ENCODE results near the gene RBM46. TPM values are rescaled to one million over a fixed set of nuclear protein-coding genes. Genes with fewer than 3 reads are reported as not detected.

The RBM46 gene, protein sequence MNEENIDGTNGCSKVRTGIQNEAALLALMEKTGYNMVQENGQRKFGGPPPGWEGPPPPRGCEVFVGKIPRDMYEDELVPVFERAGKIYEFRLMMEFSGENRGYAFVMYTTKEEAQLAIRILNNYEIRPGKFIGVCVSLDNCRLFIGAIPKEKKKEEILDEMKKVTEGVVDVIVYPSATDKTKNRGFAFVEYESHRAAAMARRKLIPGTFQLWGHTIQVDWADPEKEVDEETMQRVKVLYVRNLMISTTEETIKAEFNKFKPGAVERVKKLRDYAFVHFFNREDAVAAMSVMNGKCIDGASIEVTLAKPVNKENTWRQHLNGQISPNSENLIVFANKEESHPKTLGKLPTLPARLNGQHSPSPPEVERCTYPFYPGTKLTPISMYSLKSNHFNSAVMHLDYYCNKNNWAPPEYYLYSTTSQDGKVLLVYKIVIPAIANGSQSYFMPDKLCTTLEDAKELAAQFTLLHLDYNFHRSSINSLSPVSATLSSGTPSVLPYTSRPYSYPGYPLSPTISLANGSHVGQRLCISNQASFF
- not detected for polyA plus RNA-seq

GRCh38 chr4:154781126-154781982, at the start of gene RBM46:
RBM46 (plus strand) TSS chr4:154781272; CDS start chr4:154796753, 15,481 bp downstream.
- Mint-ChIP-seq H3K4me3 (peak within 1 kb of the TSS in 1 of 4 donors; percentile 58), H3K27ac (no peak within 1 kb of the TSS)

GRCh38 chr4:154731756-154732155, 49.3 kb upstream of the RBM46 start:
- H3K36me3 Mint-ChIP-seq, result no peaks in the 10 kb centered on the region
- no peak overlapping the region for H3K27ac Mint-ChIP-seq
- H3K4me1 Mint-ChIP-seq, result no peaks in the 10 kb centered on the region
- peaks cover 0 to 3% (median 0%) of the 10 kb centered on the region in 3 donors for H3K9me3 Mint-ChIP-seq
- H3K4me3 Mint-ChIP-seq, result no peak overlapping the region
- peaks cover 5% of the 10 kb centered on the region for H3K27me3 Mint-ChIP-seq

More at GRCh38 chr4:154781126-154781982, at the start of gene RBM46:
- Mint-ChIP-seq H3K4me1 (no peaks in the 10 kb centered on the region), H3K27me3 (no peaks in the 10 kb centered on the region), H3K9me3 (peaks cover under 1 to 9% (median 1%) of the 10 kb centered on the region in 3 donors), H3K36me3 (peaks cover under 1% of the 10 kb centered on the region)

- no peak overlapping the region for H3K4me3 Mint-ChIP-seq
- peaks cover 0 to 3% (median 0%) of the 10 kb centered on the region in 3 donors for H3K9me3 Mint-ChIP-seq
- no peak overlapping the region for H3K27ac Mint-ChIP-seq
- H3K4me1 Mint-ChIP-seq, result no peaks in the 10 kb centered on the region
- H3K27me3 Mint-ChIP-seq, result peaks cover 3% of the 10 kb centered on the region
- H3K36me3 Mint-ChIP-seq, result no peaks in the 10 kb centered on the region
Observed at GRCh38 chr4:154732669-154733068, 48.4 kb upstream of the RBM46 start.

DNA sequence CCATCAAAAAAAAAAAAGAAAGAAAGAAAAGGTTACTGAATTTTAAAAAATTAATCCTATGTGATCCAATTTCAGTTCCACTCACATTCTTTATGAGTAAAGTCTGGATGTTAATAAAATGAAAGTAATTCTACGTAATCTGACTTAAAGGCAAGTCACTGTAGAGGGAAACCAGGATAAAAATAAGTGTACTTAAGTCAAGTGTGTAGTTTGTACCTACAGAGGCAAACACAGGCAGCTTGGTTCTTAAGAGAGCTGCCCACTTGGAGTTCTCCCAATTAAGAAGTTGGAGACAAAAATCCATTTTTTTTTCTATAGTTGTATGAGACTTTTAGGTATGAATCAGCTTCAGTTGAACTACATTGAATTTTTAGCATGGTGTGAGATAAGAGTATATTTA, 44.3 kb upstream of the RBM46 start:
- no peaks in the 10 kb centered on the region for H3K36me3 Mint-ChIP-seq
- H3K9me3 Mint-ChIP-seq, result peaks cover 0 to 3% (median 0%) of the 10 kb centered on the region in 3 donors
- H3K4me1 Mint-ChIP-seq, result peaks cover 0 to under 1% (median under 1%) of the 10 kb centered on the region in 3 donors
- no peak overlapping the region for H3K4me3 Mint-ChIP-seq
- H3K27ac Mint-ChIP-seq, result no peak overlapping the region
- H3K27me3 Mint-ChIP-seq, result peaks cover 15% of the 10 kb centered on the region

DNA sequence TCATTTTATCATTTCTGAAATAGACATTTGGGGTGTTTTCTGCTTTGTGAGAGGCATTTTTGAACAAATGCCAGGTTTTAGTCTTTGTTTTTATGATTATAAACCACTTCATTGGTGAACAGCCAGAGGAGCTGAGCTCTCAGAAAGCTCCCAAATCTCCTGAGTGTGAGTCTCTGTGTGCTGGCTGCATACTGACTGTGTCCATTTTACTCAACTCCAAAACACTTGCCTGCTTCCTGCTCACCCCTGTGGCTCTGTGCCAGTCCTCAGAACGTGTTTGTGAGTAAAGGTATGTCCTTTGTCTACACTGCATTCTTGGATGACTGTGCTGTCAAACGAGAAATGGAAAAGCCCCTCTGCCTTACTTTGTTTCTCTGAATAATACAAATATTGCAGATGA, 42.6 kb upstream of the RBM46 start:
- Mint-ChIP-seq H3K9me3 (no peaks in the 10 kb centered on the region), H3K4me1 (peaks cover 0 to 4% (median 2%) of the 10 kb centered on the region in 3 donors), H3K27me3 (peaks cover 28% of the 10 kb centered on the region), H3K27ac (no peak overlapping the region), H3K4me3 (no peak overlapping the region), H3K36me3 (no peaks in the 10 kb centered on the region)

DNA sequence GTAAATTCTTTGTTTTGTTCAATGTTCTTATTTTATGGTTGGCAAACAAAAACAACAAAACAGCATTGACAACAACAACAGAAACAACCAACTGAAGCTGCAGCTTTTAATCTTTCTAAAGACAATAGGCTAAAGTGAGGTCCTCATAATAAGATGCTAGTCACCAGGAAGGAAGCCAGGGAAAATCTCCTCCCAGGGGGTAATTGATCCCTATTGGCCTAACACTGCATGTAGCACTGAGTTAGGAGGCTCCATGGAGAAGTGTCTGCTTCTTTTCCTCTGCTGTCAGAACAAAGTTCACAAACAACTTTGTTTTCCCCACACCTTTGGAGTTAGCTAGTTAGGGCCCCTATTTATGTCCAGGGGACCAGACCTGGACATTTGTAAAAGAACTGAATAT, 42.0 kb upstream of the RBM46 start:
- H3K4me3 Mint-ChIP-seq, result no peak overlapping the region
- peaks cover 0 to 6% (median 4%) of the 10 kb centered on the region in 3 donors for H3K4me1 Mint-ChIP-seq
- no peak overlapping the region for H3K27ac Mint-ChIP-seq
- no peaks in the 10 kb centered on the region for H3K36me3 Mint-ChIP-seq
- H3K27me3 Mint-ChIP-seq, result peaks cover 34% of the 10 kb centered on the region
- no peaks in the 10 kb centered on the region for H3K9me3 Mint-ChIP-seq

GRCh38 chr4:154740462-154740861, 40.6 kb upstream of the RBM46 start:
- H3K27me3 Mint-ChIP-seq, result peaks cover 45% of the 10 kb centered on the region

GRCh38 chr4:154741131-154741665, 39.9 kb upstream of the RBM46 start:
- no peak overlapping the region for H3K4me3 Mint-ChIP-seq
- no peaks in the 10 kb centered on the region for H3K36me3 Mint-ChIP-seq
- H3K27me3 Mint-ChIP-seq, result peaks cover 42% of the 10 kb centered on the region
- peaks cover 0 to 9% (median 5%) of the 10 kb centered on the region in 3 donors for H3K4me1 Mint-ChIP-seq
- H3K9me3 Mint-ChIP-seq, result peaks cover 0 to 2% (median 0%) of the 10 kb centered on the region in 3 donors
- no peak overlapping the region for H3K27ac Mint-ChIP-seq

More at GRCh38 chr4:154740462-154740861, 40.6 kb upstream of the RBM46 start:
- Mint-ChIP-seq H3K9me3 (no peaks in the 10 kb centered on the region), H3K36me3 (no peaks in the 10 kb centered on the region), H3K4me1 (peaks cover 0 to 9% (median 4%) of the 10 kb centered on the region in 3 donors), H3K27ac (no peak overlapping the region), H3K4me3 (no peak overlapping the region)

- Mint-ChIP-seq H3K4me1 (peaks cover 0 to 9% (median 6%) of the 10 kb centered on the region in 3 donors), H3K4me3 (peak overlapping the region; percentile 2 to 45 (median 42)), H3K27me3 (peaks cover 42% of the 10 kb centered on the region), H3K27ac (no peak overlapping the region), H3K36me3 (no peaks in the 10 kb centered on the region), H3K9me3 (peaks cover 0 to 2% (median 0%) of the 10 kb centered on the region in 3 donors)
Observed at GRCh38 chr4:154741922-154742850, 38.9 kb upstream of the RBM46 start.

DNA sequence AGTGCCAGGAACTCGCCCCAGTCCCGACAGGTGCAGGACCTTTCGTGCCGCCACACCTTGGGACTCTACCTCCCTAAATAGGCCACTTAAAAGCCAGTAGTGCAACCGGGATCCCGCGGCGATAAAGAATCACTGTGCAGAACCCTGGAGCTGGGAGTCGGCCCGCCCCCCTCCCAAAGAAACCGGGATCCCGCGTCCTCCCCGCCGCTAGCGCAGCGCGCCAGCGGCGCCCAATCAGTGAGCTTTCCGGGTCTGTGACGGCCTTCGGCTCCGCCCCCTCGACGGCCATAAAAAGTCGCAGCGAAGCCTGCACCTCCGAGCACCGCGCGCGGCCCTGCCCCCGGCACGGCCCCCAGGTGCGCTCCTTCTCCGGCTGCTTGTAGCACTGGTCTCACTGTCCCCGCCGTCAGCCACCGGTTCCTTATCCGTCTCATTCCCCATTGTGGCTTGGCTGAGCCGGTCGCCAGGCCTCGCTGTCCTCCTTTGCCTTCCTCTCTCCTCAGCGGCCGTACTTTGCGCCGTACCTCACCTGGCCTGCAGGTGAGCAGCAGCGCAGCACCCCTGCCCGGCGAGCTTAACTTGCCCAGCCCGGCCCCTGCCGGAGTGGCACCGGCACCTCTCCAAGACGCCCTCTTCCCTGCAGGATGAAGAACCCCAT, 37.3 kb upstream of the RBM46 start, which contains the start of gene LRAT:
LRAT (plus strand) TSS at position 318 of the 658 bp plus-strand sequence; CDS start at position 645, 327 bp downstream.
- H3K27ac Mint-ChIP-seq, result no peak within 1 kb of the TSS
- H3K36me3 Mint-ChIP-seq, result no peaks in the 10 kb centered on the region

GRCh38 chr4:154744341-154744926, 36.6 kb upstream of the RBM46 start:
- no peak overlapping the region for H3K27ac Mint-ChIP-seq
- H3K36me3 Mint-ChIP-seq, result no peaks in the 10 kb centered on the region
- peaks cover 0 to 9% (median 6%) of the 10 kb centered on the region in 3 donors for H3K4me1 Mint-ChIP-seq
- peak overlapping the region; percentile 72 to 90 (median 82) for H3K4me3 Mint-ChIP-seq
- H3K27me3 Mint-ChIP-seq, result peaks cover 45% of the 10 kb centered on the region
- H3K9me3 Mint-ChIP-seq, result peaks cover 0 to 2% (median 0%) of the 10 kb centered on the region in 3 donors

More for the DNA sequence above, 37.3 kb upstream of the RBM46 start, which contains the start of gene LRAT:
- Mint-ChIP-seq H3K27me3 (peaks cover 44% of the 10 kb centered on the region), H3K4me3 (peak within 1 kb of the TSS; percentile 72 to 90 (median 82)), H3K9me3 (peaks cover 0 to 2% (median 0%) of the 10 kb centered on the region in 3 donors), H3K4me1 (peaks cover 0 to 9% (median 6%) of the 10 kb centered on the region in 3 donors)

- Mint-ChIP-seq H3K27ac (no peak overlapping the region), H3K27me3 (peaks cover 11% of the 10 kb centered on the region), H3K4me3 (no peak overlapping the region), H3K36me3 (no peaks in the 10 kb centered on the region), H3K4me1 (no peaks in the 10 kb centered on the region), H3K9me3 (peaks cover 0 to 3% (median 0%) of the 10 kb centered on the region in 3 donors)
Observed at GRCh38 chr4:154757713-154758112, 23.4 kb upstream of the RBM46 start.

GRCh38 chr4:154760895-154761294, 20.2 kb upstream of the RBM46 start:
- H3K27me3 Mint-ChIP-seq, result peaks cover 13% of the 10 kb centered on the region
- no peak overlapping the region for H3K27ac Mint-ChIP-seq
- no peaks in the 10 kb centered on the region for H3K4me1 Mint-ChIP-seq
- peaks cover 0 to 3% (median 0%) of the 10 kb centered on the region in 3 donors for H3K9me3 Mint-ChIP-seq
- H3K4me3 Mint-ChIP-seq, result no peak overlapping the region
- H3K36me3 Mint-ChIP-seq, result no peaks in the 10 kb centered on the region

Measured in IgD-negative memory B cell (primary cell).